ENCODE results near the gene CASP8AP2.
"Not testable (repeated sequence)": the region's sequence is repeated elsewhere in the genome, so short reads cannot be mapped to it uniquely, and the experiment has no call there.

The CASP8AP2 gene

DNA sequence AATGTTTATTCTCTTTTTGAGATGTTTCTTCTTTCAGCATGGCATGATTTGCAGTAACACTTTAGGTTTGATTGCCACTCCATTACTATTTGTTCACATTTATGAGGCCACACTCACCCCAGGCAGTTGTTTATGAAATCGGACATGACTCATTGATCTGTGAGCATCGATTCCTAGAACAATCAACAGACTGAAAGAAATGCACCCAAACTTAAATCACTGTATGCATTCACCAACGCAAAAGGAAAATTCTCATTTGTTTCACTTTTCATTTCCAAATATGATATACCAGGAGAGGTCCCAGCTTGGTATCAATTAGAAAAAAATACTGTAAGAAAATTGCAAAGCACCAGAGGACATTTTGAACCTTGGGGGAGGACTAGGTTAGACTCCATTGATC is 59.2 kb downstream of the CASP8AP2 start:
- DNase-seq, result no peak

DNA sequence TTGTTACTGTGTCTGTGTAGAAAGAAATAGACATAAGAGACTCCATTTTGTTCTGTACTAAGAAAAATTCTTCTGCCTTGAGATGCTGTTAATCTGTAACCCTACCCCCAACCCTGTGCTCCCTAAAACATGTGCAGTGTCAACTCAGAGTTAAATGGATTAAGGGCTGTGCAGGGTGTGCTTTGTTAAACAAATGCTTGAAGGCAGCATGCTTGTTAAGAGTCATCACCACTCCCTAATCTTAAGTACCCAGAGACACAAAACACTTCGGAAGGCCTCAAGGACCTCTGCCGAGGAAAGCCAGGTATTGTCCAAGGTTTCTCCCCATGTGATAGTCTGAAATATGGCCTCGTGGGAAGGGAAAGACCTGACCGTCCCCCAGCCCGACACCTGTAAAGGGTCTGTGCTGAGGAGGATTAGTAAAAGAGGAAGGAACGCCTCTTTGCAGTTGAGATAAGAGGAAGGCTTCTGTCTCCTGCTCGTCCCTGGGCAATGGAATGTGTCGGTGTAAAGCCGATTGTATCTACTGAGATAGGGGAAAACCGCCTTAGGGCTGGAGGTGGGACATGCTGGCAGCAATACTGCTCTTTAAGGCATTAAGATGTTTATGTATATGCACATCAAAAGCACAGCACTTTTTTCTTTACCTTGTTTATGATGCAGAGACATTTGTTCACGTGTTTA is 61.3 kb downstream of the CASP8AP2 start:
- DNase-seq, result not testable (repeated sequence)

DNA sequence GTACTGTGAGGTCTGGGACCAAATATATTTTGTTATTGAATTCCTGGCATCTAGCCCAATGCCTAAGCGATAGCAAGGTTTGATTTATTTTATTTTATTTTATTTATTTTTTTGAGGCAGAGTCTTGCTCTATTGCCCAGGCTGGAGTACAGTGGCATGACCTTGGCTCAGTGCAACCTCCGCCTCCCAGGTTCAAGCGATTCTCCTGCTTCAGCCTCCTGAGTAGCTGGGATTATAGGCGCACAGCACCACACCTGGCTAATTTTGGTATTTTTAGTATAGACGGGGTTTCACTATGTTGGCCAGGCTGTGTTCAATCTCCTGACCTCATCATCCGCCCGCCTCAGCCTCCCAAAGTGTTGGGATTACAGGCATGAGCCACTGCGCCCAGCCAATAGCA is 62.9 kb downstream of the CASP8AP2 start:
- not testable (repeated sequence) for DNase-seq

DNA sequence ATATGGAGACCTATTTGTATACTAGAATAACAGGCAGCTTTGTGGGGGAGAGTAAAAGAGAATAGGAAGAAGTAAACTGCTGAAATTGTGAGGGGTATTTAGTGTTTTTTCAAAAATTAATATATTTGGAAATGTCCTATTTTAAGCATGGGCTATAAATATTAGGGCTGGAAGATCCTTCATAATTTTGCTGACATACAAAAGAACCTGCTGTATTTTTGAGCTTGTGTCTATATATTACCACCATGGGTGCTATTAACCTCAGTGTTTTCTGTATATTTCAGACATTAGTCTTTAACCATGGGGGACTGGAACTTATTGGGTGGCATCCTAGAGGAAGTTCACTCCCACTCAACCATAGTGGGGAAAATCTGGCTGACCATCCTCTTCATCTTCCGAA is 64.5 kb downstream of the CASP8AP2 start, which contains the start of gene GJA10:
Gene GJA10, plus strand, starts transcription at position 301 of the 400 bp plus-strand sequence. Its CDS starts 0 bp downstream, at position 301.
- DNase-seq, result no peak

GRCh38 chr6:89895276-89895874 is 65.7 kb downstream of the CASP8AP2 start:
- no peak for DNase-seq

- DNase-seq, result not testable (repeated sequence)
Measured at GRCh38 chr6:89910001-89910901, 80.6 kb downstream of the CASP8AP2 start.

DNA sequence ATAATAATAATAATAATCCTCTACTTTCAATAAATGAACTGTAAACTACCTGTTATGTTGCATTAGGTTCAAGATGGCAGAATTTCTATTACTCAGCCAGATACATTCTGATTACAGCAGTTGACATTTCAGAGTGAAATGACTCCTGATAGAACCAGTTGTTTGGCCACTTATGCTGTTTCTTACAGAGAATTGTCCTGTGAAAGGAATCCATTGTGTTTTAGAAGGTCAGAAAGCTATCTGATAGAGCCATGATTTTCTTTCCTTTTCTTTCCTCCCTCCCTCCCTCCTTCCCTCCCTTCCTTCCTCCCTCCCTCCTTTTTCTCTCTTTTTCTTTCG is 81.2 kb downstream of the CASP8AP2 start:
- DNase-seq, result no peak

DNA sequence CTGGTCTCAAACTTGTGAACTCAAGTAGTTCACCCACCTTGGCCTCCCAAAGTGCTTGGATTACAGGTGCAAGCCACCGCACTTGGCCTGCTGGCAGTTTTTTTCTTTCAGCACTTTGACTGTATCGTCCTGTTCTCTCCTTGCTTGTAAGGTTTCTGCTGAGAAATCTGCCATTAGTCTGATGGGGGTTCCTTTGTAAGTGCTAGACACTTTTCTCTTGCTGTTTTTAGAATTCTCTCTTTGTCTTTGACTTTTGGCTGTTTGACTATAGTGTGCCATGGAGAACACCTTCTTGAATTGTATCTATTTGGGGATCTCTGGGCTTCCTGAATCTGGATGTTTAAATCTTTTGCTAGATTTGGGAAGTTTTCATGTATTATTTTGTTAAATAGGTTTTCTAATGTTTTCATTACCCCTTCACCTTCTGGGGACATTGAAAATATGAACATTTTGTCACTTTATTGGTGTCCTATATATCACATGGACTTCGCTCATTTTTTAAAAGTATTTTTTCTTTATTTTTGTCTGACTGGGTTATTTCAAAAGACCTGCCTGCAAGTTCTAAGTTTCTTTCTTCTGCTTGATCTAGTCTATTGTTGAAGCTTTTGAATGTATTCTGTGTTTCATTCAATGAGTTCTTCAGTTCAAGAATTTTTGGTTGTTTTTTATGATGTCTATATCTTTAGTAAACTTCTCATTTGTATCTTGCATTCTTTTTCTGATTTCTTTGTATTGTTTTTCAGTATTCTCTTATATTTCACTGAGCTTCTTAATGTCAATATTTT is 86.6 kb downstream of the CASP8AP2 start:
- DNase-seq, result no peak

GRCh38 chr6:89917216-89917615 is 87.5 kb downstream of the CASP8AP2 start:
- DNase-seq, result no peak

- DNase-seq, result no peak
Measured at GRCh38 chr6:89917801-89918366, 88.2 kb downstream of the CASP8AP2 start.
